Measurements from ENCODE around the gene TRIO.

The TRIO gene

DNA sequence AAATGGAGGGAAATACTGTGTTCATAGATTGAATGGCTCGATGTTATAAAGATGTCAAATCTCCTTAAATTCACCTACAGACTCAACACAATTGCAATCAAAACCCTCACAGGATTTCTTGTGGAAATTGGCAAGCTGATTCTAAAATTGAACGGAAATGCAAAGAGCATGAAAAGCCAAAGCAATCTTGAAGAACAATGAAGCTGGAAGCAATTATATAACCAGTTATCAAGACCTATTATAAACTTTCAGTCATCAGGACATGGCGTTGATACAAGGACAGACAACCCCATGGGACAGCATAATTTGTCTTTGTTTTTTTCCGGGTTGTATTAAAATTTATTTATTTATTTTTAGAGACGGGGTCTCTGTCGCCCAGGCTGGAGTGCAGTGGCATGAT is 385.0 kb downstream of the TRIO start:
- Histone ChIP-seq H3K4me3 (ENCODE audit: low read depth, low read length) (no peak overlapping the region), H3K4me1 (ENCODE audit: control insufficient read depth, insufficient read depth, low read length) (no peaks in the 10 kb centered on the region), H3K36me3 (ENCODE audit: control insufficient read depth in 2 of 2, insufficient read depth in 1 of 2, low read length in 2 of 2) (no peaks in the 10 kb centered on the region), H3K27ac (ENCODE audit: extremely low read depth, low read depth, low read length) (no peak overlapping the region), H3K9me3 (ENCODE audit: control insufficient read depth, insufficient read depth, low read depth, low read length) (no peaks in the 10 kb centered on the region)
- ChIA-PET POLR2A (no interaction called here), CTCF (no interaction called here)
- no peak for TF ChIP-seq ZNF510 (tag by site-specific recombination; IDR thresholded peaks at IDR 0.05; ENCODE audit: insufficient replicate concordance)
- no peak for TF ChIP-seq ATF2 (tag by site-specific recombination; IDR thresholded peaks at IDR 0.05; ENCODE audit: low read depth)
- TF ChIP-seq, protein P1, sequence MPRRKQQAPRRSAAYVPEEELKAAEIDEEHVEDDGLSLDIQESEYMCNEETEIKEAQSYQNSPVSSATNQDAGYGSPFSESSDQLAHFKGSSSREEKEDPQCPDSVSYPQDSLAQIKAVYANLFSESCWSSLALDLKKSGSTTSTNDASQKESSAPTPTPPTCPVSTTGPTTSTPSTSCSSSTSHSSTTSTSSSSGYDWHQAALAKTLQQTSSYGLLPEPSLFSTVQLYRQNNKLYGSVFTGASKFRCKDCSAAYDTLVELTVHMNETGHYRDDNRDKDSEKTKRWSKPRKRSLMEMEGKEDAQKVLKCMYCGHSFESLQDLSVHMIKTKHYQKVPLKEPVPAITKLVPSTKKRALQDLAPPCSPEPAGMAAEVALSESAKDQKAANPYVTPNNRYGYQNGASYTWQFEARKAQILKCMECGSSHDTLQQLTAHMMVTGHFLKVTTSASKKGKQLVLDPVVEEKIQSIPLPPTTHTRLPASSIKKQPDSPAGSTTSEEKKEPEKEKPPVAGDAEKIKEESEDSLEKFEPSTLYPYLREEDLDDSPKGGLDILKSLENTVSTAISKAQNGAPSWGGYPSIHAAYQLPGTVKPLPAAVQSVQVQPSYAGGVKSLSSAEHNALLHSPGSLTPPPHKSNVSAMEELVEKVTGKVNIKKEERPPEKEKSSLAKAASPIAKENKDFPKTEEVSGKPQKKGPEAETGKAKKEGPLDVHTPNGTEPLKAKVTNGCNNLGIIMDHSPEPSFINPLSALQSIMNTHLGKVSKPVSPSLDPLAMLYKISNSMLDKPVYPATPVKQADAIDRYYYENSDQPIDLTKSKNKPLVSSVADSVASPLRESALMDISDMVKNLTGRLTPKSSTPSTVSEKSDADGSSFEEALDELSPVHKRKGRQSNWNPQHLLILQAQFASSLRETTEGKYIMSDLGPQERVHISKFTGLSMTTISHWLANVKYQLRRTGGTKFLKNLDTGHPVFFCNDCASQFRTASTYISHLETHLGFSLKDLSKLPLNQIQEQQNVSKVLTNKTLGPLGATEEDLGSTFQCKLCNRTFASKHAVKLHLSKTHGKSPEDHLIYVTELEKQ (tag by site-specific recombination; IDR thresholded peaks at IDR 0.05; ENCODE audit: borderline replicate concordance): no peak
- no peak for TF ChIP-seq ZNF776 (tag by site-specific recombination; IDR thresholded peaks at IDR 0.05; ENCODE audit: borderline replicate concordance)
- TF ChIP-seq ZNF843 (tag by site-specific recombination; IDR thresholded peaks at IDR 0.05): no peak
- TF ChIP-seq ZBTB20 (tag by site-specific recombination; IDR thresholded peaks at IDR 0.05): no peak

DNA sequence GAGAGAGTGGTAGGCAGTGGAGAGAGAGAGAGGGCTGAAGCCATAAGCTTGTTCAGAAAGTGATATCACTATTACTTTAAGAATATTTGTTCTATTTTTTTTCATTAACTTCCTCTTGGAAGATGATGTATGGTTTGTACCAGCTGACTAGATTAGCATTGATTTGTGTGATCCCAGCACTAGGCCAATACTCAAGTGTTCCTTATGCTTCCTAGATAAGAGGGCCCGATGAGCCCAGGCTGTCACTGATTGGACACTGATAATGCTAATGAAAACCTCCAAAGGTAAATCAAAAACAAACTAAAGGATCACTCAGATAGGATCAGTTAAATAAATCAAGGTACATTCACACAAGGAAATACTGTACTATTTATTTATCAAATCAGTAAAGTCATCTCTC is 385.8 kb downstream of the TRIO start:
- no peaks in the 10 kb centered on the region for H3K36me3 ChIP-seq (ENCODE audit: control insufficient read depth in 2 of 2, insufficient read depth in 1 of 2, low read length in 2 of 2)
- no peaks in the 10 kb centered on the region for H3K4me1 ChIP-seq (ENCODE audit: control insufficient read depth, insufficient read depth, low read length)
- H3K27ac ChIP-seq (ENCODE audit: extremely low read depth, low read depth, low read length): no peak overlapping the region
- H3K4me3 ChIP-seq (ENCODE audit: low read depth, low read length): no peak overlapping the region
- no peaks in the 10 kb centered on the region for H3K9me3 ChIP-seq (ENCODE audit: control insufficient read depth, insufficient read depth, low read depth, low read length)
- POLR2A ChIA-PET: no interaction called here
- CTCF ChIA-PET: no interaction called here
- TF ChIP-seq ZNF629 (tag by site-specific recombination; IDR thresholded peaks at IDR 0.05) (no peak), ZNF843 (tag by site-specific recombination; IDR thresholded peaks at IDR 0.05) (no peak), ZFP41 (tag by site-specific recombination; IDR thresholded peaks at IDR 0.05; ENCODE audit: borderline replicate concordance) (no peak), RBAK (tag by site-specific recombination; IDR thresholded peaks at IDR 0.05) (no peak), FEZF1 (tag by site-specific recombination; IDR thresholded peaks at IDR 0.05) (no peak), ZNF10 (tag by site-specific recombination; IDR thresholded peaks at IDR 0.05) (no peak), ZNF521 (tag by site-specific recombination; IDR thresholded peaks at IDR 0.05) (no peak), OSR2 (tag by site-specific recombination; IDR thresholded peaks at IDR 0.05) (no peak), ZFP3 (tag by site-specific recombination; IDR thresholded peaks at IDR 0.05; ENCODE audit: low read depth) (no peak), ZNF600 (tag by site-specific recombination; IDR thresholded peaks at IDR 0.05) (no peak), ZNF792 (tag by site-specific recombination; IDR thresholded peaks at IDR 0.05) (no peak), ZNF354C (tag by site-specific recombination; IDR thresholded peaks at IDR 0.05; ENCODE audit: borderline replicate concordance, low read depth) (no peak), ZNF488 (tag by site-specific recombination; IDR thresholded peaks at IDR 0.05) (no peak), GLIS1 (tag by site-specific recombination; IDR thresholded peaks at IDR 0.05) (no peak)
- TF ChIP-seq, protein P2, sequence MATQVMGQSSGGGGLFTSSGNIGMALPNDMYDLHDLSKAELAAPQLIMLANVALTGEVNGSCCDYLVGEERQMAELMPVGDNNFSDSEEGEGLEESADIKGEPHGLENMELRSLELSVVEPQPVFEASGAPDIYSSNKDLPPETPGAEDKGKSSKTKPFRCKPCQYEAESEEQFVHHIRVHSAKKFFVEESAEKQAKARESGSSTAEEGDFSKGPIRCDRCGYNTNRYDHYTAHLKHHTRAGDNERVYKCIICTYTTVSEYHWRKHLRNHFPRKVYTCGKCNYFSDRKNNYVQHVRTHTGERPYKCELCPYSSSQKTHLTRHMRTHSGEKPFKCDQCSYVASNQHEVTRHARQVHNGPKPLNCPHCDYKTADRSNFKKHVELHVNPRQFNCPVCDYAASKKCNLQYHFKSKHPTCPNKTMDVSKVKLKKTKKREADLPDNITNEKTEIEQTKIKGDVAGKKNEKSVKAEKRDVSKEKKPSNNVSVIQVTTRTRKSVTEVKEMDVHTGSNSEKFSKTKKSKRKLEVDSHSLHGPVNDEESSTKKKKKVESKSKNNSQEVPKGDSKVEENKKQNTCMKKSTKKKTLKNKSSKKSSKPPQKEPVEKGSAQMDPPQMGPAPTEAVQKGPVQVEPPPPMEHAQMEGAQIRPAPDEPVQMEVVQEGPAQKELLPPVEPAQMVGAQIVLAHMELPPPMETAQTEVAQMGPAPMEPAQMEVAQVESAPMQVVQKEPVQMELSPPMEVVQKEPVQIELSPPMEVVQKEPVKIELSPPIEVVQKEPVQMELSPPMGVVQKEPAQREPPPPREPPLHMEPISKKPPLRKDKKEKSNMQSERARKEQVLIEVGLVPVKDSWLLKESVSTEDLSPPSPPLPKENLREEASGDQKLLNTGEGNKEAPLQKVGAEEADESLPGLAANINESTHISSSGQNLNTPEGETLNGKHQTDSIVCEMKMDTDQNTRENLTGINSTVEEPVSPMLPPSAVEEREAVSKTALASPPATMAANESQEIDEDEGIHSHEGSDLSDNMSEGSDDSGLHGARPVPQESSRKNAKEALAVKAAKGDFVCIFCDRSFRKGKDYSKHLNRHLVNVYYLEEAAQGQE (tag by site-specific recombination; IDR thresholded peaks at IDR 0.05): no peak
- TF ChIP-seq, protein P3, sequence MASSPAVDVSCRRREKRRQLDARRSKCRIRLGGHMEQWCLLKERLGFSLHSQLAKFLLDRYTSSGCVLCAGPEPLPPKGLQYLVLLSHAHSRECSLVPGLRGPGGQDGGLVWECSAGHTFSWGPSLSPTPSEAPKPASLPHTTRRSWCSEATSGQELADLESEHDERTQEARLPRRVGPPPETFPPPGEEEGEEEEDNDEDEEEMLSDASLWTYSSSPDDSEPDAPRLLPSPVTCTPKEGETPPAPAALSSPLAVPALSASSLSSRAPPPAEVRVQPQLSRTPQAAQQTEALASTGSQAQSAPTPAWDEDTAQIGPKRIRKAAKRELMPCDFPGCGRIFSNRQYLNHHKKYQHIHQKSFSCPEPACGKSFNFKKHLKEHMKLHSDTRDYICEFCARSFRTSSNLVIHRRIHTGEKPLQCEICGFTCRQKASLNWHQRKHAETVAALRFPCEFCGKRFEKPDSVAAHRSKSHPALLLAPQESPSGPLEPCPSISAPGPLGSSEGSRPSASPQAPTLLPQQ (tag by site-specific recombination; IDR thresholded peaks at IDR 0.05): no peak
- TF ChIP-seq, protein P4, sequence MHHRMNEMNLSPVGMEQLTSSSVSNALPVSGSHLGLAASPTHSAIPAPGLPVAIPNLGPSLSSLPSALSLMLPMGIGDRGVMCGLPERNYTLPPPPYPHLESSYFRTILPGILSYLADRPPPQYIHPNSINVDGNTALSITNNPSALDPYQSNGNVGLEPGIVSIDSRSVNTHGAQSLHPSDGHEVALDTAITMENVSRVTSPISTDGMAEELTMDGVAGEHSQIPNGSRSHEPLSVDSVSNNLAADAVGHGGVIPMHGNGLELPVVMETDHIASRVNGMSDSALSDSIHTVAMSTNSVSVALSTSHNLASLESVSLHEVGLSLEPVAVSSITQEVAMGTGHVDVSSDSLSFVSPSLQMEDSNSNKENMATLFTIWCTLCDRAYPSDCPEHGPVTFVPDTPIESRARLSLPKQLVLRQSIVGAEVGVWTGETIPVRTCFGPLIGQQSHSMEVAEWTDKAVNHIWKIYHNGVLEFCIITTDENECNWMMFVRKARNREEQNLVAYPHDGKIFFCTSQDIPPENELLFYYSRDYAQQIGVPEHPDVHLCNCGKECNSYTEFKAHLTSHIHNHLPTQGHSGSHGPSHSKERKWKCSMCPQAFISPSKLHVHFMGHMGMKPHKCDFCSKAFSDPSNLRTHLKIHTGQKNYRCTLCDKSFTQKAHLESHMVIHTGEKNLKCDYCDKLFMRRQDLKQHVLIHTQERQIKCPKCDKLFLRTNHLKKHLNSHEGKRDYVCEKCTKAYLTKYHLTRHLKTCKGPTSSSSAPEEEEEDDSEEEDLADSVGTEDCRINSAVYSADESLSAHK (tag by site-specific recombination; IDR thresholded peaks at IDR 0.05): no peak
